CD4-positive, alpha-beta T cell treated with Interleukin-6 at 100 ng/mL for 8 hours (primary cell): ENCODE results near the gene EBLN2.

Source experiments
- DNase-seq: peaks from one replicate; pipeline ENCODE4 v3.0.0-alpha.2; 2020; ENCODE audit warnings: mixed read lengths, low spot score

Gene EBLN2

GRCh38 chr3:73107215-73107614 is 45.8 kb downstream of the EBLN2 start:
- DNase-seq: no peak

DNA sequence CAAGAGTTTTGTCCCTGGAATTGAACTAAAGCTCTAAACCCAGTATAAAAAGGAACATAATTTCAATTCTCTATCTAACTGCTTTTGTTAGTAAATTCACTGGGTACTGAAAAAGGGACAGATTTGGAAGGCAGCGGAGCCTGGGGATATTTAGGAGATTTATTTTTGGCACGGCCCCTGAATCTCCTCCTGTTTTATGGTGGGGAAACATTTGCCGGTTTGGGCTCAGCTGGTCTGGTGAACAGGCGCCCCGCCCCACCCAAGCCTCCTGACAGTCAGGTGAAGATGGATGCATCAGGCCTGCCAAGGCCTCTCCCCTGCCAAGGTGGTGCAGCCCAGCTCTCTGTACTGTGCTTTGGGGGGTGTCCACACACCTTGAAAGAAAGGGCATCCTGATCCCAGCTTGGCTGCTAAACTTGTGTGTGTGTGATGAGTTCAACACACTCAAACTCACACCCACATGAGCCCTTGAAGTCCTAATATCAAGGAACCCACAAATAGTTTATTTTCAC is 46.3 kb downstream of the EBLN2 start:
- no peak for DNase-seq

DNA sequence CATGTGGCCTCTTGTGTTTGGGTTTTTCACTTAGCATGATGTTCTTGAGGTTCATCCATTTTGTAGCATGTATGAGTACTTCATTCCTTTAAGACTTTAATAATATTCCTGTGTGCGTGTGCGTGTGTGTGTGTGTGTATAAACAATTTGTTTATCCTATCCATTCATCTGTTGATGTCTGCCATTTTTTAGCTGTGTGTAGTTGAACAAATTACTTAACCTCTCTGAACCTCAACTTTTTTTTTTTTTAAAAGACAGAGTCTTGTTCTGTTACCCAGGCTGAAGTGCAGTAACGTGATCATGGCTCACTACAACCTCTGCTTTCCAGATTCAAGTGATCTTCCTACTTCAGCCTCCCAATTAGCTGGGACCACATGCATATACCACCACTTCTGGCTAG is 47.3 kb downstream of the EBLN2 start:
- DNase-seq: no peak

DNA sequence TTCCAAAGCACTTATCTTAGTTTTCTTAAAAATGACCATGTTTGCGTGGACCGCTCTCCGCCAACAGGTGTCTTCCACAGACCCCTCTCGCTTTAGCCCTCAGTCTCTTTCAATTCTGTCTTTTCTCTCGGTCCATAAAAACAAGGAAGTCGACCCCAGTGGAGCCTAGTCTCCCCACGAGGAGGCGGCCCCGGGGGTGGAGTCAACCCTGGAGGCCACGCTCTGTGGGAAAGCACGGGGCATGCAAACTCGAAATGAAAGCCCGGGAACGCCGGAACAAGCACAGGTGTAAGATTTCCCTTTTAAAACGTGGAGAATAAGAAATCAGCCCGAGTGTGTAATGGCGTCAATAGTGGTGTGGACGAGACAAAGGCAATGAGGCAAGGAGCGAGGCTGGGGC is 49.1 kb downstream of the EBLN2 start:
- no peak for DNase-seq
